Choroid plexus epithelial cell (primary cell): ENCODE data around the gene MSX1.

Source experiments
- DNase-seq: peaks from one replicate; pipeline ENCODE4 v3.0.0-alpha.2; 2010; ENCODE audit warnings: low read depth
- H3K4me3 ChIP-seq: 2 replicates; pipeline ENCODE4 v1.5.1; 2011; ENCODE audit warnings: low read depth, mild to moderate bottlenecking, control low read depth, low read length, moderate library complexity
- TF ChIP-seq, protein P1 (sequence below): conservative IDR thresholded peaks from 2 replicates; pipeline ENCODE4 v1.5.1; 2011; ENCODE audit warnings: low read depth, mild to moderate bottlenecking, control low read depth, inconsistent platforms, low read length, moderate library complexity

MSX1 gene

GRCh38 chr4:4838936-4839810 lies 20.3 kb upstream of the MSX1 start:
- H3K4me3 ChIP-seq: no peak overlapping the region
- TF ChIP-seq, protein P1, sequence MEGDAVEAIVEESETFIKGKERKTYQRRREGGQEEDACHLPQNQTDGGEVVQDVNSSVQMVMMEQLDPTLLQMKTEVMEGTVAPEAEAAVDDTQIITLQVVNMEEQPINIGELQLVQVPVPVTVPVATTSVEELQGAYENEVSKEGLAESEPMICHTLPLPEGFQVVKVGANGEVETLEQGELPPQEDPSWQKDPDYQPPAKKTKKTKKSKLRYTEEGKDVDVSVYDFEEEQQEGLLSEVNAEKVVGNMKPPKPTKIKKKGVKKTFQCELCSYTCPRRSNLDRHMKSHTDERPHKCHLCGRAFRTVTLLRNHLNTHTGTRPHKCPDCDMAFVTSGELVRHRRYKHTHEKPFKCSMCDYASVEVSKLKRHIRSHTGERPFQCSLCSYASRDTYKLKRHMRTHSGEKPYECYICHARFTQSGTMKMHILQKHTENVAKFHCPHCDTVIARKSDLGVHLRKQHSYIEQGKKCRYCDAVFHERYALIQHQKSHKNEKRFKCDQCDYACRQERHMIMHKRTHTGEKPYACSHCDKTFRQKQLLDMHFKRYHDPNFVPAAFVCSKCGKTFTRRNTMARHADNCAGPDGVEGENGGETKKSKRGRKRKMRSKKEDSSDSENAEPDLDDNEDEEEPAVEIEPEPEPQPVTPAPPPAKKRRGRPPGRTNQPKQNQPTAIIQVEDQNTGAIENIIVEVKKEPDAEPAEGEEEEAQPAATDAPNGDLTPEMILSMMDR: no peak
- no peak for DNase-seq

DNA sequence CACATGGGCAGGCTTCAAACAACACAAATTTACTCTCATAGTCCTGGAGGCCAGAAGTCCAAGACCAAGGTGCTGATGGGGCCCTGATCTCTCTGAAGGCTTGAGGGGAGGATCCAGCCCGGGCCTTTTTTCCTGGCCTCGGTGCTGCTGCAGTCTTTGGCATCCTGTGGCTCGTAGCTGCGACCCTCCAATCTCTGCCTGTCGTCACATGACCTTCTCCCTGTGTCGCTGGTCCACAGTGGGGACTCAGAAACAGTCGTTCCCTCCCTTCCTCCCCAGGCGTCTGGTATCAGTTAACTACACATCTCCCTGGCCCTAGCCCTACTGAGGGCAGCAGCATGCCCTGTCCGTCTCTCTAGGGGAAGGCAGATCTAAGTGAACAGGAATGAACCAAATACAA lies 19.1 kb upstream of the MSX1 start:
- no peak overlapping the region for H3K4me3 ChIP-seq
- TF ChIP-seq, protein P1: no peak
- no peak for DNase-seq

GRCh38 chr4:4841156-4841555 lies 18.3 kb upstream of the MSX1 start:
- DNase-seq: no peak

DNA sequence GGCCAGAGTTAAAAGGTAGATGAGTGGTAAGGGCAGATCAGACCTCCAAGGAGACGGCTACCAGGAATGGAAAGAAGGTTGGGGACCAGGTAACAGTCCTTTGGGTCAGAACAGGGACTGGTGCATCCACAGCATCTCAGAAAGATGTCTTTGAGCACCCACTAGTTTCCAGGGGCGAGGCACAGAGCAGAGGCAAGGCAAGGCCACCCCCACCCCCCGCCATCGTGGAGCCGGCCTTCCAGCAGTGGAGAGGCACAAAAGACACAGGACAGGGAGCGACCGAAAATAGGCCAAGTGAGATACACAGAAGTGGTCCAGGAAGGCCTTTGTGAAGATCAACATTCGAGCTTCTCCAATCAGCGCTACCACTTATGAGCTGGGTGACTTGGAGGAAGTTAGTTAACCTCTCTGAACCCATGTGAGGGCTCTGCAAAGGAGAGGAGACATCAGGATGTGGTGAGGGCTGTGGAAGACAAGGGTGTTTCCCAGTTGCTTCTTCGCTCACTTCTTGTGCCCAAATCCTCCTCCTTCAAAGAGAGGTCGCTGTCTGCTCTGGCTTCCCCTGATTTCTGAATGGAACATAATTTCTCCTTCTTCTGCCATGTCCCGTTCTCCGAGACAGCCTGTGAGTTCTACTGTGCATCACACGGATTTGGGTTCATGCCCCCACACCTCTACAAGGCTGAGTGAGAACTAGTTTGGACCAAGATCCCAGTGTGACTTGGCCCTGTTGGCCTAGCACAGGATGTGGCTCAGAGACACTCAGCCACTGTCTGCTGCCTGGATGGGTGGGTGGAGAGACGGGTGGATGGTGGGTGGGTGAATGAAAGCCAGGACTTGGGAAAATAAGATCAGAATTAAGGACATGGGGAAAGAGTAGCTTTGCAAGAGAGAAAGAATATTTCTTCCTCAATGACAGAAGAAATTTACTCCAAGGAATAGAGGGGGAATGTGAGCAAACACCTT lies 16.7 kb upstream of the MSX1 start:
- TF ChIP-seq, protein P1: no peak
- no peak overlapping the region for H3K4me3 ChIP-seq
- DNase-seq: no peak

More at GRCh38 chr4:4841156-4841555, 18.3 kb upstream of the MSX1 start:
- no peak overlapping the region for H3K4me3 ChIP-seq
- TF ChIP-seq, protein P1: no peak

DNA sequence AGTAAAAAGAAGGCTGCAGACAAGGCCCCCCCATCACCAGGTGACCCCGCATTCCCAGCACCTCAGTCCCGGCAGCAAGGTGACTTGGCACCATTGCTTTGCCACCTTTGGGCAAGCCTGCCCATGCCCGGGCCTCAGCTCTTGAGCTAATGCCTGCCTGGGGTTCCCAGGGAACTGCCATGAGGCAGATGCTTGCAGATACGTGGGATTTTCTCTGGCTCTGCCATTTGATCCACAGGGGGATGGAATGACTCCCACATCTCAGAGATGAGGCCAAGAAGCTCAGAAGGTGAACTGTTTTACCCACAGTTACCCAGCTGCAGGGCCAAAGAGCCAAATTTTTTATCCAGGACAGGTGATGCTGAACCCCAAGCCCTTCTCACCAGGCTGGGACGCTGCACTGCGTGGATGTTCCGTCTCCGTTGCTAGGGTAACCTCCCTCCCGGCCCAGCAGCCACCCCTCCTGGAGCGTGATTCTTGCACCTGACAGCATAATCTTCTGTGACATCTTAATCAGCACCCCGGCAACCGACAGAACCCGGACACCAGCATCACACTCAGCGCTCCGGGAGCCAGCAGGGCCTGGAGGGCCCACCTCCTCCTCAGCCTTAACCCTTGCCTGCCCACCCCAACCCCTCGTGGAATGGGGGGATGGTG lies 15.7 kb upstream of the MSX1 start:
- TF ChIP-seq, protein P1: no peak
- H3K4me3 ChIP-seq: no peak overlapping the region
- no peak for DNase-seq

- no peak for DNase-seq
- TF ChIP-seq, protein P1: no peak
- no peak overlapping the region for H3K4me3 ChIP-seq
Observed at GRCh38 chr4:4845027-4845426, 14.4 kb upstream of the MSX1 start.
